ENCODE data around the gene IQCK. TPM values are rescaled to one million over a fixed set of nuclear protein-coding genes. Genes with fewer than 3 reads are reported as not detected.

IQCK gene, protein sequence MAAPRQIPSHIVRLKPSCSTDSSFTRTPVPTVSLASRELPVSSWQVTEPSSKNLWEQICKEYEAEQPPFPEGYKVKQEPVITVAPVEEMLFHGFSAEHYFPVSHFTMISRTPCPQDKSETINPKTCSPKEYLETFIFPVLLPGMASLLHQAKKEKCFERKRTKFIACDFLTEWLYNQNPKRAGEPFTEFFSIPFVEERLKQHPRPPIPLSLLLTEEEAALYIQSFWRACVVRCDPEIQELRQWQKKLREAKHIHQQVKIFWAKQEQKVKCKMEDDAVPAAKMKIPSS
- 8.5 to 11.6 TPM (median 9.4 TPM) in 5 replicates for total RNA-seq (2022; extraction: Qiagen RNA extraction; ENCODE audit: low read depth)

DNA sequence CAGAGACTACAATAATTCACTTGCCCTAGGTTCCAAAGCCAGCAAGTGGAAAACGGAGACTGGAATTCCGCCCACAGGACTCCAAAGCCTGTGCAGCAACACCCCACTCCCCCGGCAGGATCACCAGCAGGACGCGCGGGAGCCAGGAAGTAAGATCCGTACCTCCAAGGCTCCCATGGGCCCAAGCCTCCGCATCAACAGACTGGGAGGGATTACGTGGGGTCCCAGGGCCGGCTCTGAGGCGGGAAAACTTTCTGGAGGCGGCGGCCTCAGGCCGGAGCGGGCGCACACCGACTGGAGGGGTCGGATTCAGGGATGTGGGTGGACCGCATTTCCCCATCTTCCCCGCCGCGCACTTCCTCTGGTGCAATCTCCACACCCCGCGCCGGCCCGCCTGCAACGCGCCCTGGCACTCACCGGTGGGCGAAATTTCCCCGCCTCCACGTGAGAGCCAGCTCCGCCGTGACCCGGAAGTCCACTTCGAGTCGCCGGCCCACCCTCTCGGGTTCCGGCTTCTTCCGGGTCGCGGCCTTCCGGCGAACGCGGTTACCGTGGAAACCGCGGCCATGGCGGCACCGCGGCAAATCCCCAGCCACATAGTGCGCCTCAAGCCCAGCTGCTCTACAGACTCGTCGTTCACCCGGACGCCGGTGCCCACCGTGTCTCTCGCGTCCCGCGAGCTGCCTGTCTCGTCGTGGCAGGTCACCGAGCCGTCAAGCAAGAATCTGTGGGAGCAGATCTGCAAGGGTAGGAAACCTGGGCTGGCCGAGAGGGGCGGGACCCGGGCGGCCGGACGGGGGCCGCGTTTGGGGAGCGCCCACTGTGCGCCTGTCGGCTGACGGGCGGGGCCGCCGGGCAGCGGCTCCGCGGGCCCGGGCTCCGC, at the start of gene IQCK, which contains the start of gene KNOP1:
Gene IQCK, plus strand, starts transcription at position 531 of the 883 bp plus-strand sequence. Its CDS starts 36 bp downstream, at position 567.
Gene KNOP1, minus strand, starts transcription at position 487 of the 883 bp plus-strand sequence. CDS start 3,192 bp downstream, outside the sequence.

DNA sequence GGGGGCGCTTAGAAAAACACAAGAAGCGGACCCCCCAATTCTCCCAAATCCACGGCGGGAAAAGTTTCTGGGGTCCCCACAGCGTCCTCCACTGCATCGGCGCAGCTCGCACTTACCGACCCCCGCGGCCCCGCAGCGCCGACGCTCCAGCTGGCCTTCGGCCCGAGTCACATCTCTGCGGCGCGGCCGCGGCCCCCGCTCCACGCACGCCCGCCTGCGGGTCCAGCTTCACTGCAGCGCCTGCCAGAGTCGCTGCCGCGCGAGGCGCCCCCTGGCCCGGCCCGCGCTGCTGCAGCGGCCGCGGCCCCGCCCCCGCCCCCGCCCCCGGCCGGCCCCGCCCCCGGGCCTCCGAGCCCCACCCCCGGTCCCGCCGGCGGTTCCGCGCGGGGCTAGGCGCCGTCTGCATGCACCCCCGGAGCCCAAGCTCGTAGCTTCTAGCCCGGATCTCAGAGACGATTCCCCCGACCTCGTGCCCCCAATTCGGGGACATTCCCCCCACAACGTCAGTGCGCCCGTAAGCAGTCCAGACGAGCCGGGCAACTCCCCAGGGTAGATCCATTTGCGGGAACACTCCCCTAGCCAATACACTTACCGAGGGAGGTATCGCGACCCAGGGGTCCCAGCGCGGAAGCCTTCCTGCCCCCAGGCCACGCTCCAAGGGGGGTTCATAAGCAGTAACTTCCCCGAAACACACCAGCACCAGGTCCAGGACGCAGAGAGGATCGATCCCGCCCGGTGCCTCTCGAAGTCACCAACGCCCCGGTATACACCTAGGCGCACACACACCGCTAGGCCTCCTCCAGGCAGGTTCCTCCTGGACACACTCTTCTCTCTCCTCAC, 166.8 kb downstream of the IQCK start, which contains the start of gene GPRC5B:
Gene GPRC5B, minus strand, starts transcription at position 238 of the 840 bp plus-strand sequence. CDS start 12,003 bp downstream, outside the sequence.

Other genes with a start within 250 kb of the IQCK start
- gene GDE1, start 196.2 kb upstream of the IQCK start, total RNA-seq (2022; extraction: Qiagen RNA extraction; ENCODE audit: low read depth), result 76.8 to 87.4 TPM (median 81.7 TPM) in 5 replicates
- 6.1 to 10.3 TPM (median 9.5 TPM) in 5 replicates for gene CCP110, start 194.3 kb upstream of the IQCK start, total RNA-seq (2022; extraction: Qiagen RNA extraction; ENCODE audit: low read depth)
- gene VPS35L, start 162.6 kb upstream of the IQCK start, total RNA-seq (2022; extraction: Qiagen RNA extraction; ENCODE audit: low read depth), result 30.6 to 34.7 TPM (median 31.2 TPM) in 5 replicates
- 32.4 to 44.3 TPM (median 39.3 TPM) in 5 replicates for gene KNOP1, start within 50 bp of the IQCK start, total RNA-seq (2022; extraction: Qiagen RNA extraction; ENCODE audit: low read depth)
- 26.7 to 32.0 TPM (median 31.1 TPM) in 5 replicates for gene GPRC5B, start 166.6 kb downstream of the IQCK start, total RNA-seq (2022; extraction: Qiagen RNA extraction; ENCODE audit: low read depth)